HEK293T (cell line): ENCODE measurements around the gene ANKS1B.

Experiments
- BHLHE40 ChIP-seq: fragments of 450-650 bp; IDR thresholded peaks from 2 replicates; pipeline ENCODE4 v1.6.1; 2016; ENCODE audit warnings: mild to moderate bottlenecking, moderate library complexity, borderline replicate concordance
- CTBP1 ChIP-seq: fragments of 450-650 bp; IDR thresholded peaks from 2 replicates; pipeline ENCODE4 v1.6.1; 2016; ENCODE audit warnings: borderline replicate concordance
- ELF4 ChIP-seq: fragments of 450-650 bp; IDR thresholded peaks from 2 replicates; pipeline ENCODE4 v1.6.1; 2017; ENCODE audit warnings: antibody characterized with exemption
- FOXA1 ChIP-seq: fragments of 450-650 bp; IDR thresholded peaks from 2 replicates; pipeline ENCODE4 v1.6.1; 2016; ENCODE audit warnings: mild to moderate bottlenecking
- FOXK2 ChIP-seq: fragments of 450-650 bp; IDR thresholded peaks from 2 replicates; pipeline ENCODE4 v1.6.1; 2016; ENCODE audit warnings: mild to moderate bottlenecking
- FOXM1 ChIP-seq: fragments of 450-650 bp; IDR thresholded peaks from 2 replicates; pipeline ENCODE4 v1.6.1; 2017; ENCODE audit warnings: mild to moderate bottlenecking, borderline replicate concordance
- HDGF ChIP-seq: fragments of 450-650 bp; IDR thresholded peaks from 2 replicates; pipeline ENCODE4 v1.6.1; 2017; ENCODE audit warnings: antibody characterized with exemption, borderline replicate concordance
- L3MBTL2 ChIP-seq: fragments of 450-650 bp; conservative IDR thresholded peaks from 2 replicates; pipeline ENCODE4 v1.6.1; 2016; ENCODE audit warnings: mild to moderate bottlenecking
- LEF1 ChIP-seq: fragments of 450-650 bp; IDR thresholded peaks from 2 replicates; pipeline ENCODE4 v1.6.1; 2017; ENCODE audit warnings: mild to moderate bottlenecking, borderline replicate concordance
- NFRKB ChIP-seq: fragments of 450-650 bp; IDR thresholded peaks from 2 replicates; pipeline ENCODE4 v1.6.1; 2016; ENCODE audit warnings: mild to moderate bottlenecking, moderate library complexity
- SP1 ChIP-seq: fragments of 450-650 bp; IDR thresholded peaks from 2 replicates; pipeline ENCODE4 v1.6.1; 2017
- SUZ12 ChIP-seq: fragments of 450-650 bp; IDR thresholded peaks from 2 replicates; pipeline ENCODE4 v1.6.1; 2016; ENCODE audit warnings: mild to moderate bottlenecking
- ZNF384 ChIP-seq: fragments of 450-650 bp; IDR thresholded peaks from 2 replicates; pipeline ENCODE4 v1.6.1; 2016
- TF ChIP-seq, protein P1 (sequence below): fragments of 450-650 bp; IDR thresholded peaks from 2 replicates; pipeline ENCODE4 v1.6.1; 2016

DNA sequence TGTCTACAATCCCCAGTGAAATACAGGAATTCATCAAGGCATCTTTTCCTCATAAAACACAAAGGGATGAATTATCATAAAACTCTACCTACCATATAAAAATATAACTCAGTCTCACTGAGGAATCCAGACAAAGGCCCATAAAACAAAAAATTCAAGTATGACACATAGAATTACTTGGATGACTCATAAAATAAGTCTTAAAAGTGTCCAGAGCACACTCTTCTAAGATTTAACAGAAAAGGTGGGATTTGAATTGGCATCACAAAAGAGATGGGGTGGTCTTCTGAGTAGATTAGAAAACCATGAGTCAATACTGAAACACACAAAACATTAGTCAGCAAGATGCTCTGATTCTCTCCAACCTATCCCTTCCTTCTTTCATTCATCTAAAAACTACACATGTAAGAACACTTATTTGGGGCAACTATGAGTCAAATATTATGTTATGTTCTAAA is 539.8 kb downstream of the ANKS1B start:
- TF ChIP-seq FOXA1 (no peak), CTBP1 (no peak), HDGF (no peak), LEF1 (no peak), BHLHE40 (no peak), ZNF384 (no peak), NFRKB (no peak), FOXM1 (no peak), SP1 (no peak), FOXK2 (no peak), L3MBTL2 (no peak), ELF4 (no peak), SUZ12 (no peak)
- TF ChIP-seq, protein P1, sequence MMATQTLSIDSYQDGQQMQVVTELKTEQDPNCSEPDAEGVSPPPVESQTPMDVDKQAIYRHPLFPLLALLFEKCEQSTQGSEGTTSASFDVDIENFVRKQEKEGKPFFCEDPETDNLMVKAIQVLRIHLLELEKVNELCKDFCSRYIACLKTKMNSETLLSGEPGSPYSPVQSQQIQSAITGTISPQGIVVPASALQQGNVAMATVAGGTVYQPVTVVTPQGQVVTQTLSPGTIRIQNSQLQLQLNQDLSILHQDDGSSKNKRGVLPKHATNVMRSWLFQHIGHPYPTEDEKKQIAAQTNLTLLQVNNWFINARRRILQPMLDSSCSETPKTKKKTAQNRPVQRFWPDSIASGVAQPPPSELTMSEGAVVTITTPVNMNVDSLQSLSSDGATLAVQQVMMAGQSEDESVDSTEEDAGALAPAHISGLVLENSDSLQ: no peak
